SU-DHL-6 (cell line): ENCODE data around the gene SLC35E4.

ENCODE experiments used
- CTCF ChIP-seq: fragments of 200-600 bp; sonication (generic); IDR thresholded peaks from one replicate; pipeline ENCODE4 v1.5.1; 2017; ENCODE audit warnings: antibody characterized with exemption, mild to moderate bottlenecking, low read length, moderate library complexity; ENCODE audit not compliant: insufficient read depth, poor library complexity, severe bottlenecking
- EZH2phosphoT487 ChIP-seq: fragments of 200-600 bp; sonication (generic), shearing (Covaris generic); conservative IDR thresholded peaks from 2 replicates; pipeline ENCODE4 v1.6.1; 2018; ENCODE audit warnings: mild to moderate bottlenecking, antibody characterized with exemption, low read length, moderate library complexity, mixed read lengths

GRCh38 chr22:30601464-30601863 is 34.1 kb upstream of the SLC35E4 start:
- TF ChIP-seq CTCF: no peak
- no peak for TF ChIP-seq EZH2phosphoT487
